Panc1 (cell line): ENCODE data around the gene TMCC1.

Experiments
- CTCF ChIP-seq: fragments of 450-650 bp; IDR thresholded peaks from 2 replicates; pipeline ENCODE4 v1.5.1; 2017; ENCODE audit warnings: mild to moderate bottlenecking
- POLR2AphosphoS5 ChIP-seq: IDR thresholded peaks from 2 replicates; pipeline ENCODE4 v1.6.1; 2012; ENCODE audit warnings: mild to moderate bottlenecking, low read depth, low read length, moderate library complexity
- TCF7L2 ChIP-seq: IDR thresholded peaks from 2 replicates; pipeline ENCODE4 v1.6.1; 2011; ENCODE audit warnings: mild to moderate bottlenecking, low read depth, low read length, inconsistent platforms

DNA sequence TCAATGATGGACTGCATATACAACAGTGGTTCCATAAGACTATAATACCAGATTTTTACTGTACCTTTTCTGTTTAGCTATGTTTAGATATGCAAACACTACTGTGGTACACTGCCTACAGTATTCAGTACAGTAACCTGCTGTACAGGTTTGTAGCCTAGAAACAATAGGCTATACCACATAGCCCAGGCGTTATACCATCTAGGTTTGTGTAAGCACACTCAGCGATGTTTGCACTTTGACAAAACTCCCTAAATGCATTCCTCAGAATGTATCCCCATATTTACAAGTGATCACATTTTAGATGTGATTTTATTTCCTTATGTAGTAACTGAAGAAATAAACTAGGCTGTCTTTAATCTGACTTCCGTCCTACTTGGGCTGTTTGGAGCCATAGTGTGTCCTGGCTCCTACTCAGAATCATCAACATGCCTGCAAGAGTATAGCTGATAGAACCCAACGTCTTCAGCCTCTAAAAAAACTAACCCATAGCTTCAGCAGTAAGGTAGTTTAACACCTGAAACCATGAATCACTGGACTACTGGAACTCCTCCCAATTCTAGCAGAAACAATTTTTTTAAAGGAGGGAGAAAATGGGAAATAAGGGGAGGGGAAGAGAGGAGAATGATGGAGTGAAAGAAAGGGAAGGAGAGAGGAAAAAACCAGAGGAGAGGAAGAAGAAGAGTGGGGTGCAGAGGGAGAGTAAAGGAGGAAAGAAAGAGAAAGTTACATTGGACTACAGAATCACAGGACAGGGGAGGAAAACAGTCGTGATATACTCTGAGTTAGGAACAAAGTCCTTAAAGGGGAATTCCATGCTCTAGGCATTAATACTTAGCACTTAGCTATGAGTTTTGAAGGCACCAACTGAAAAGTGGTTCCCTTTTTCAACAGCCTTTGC lies 219.4 kb downstream of the TMCC1 start:
- TF ChIP-seq CTCF (no peak), POLR2AphosphoS5 (no peak), TCF7L2 (no peak)
